Ishikawa (cell line): ENCODE measurements around the gene MGA.

Experiments used
- CEBPB ChIP-seq: IDR thresholded peaks from 2 replicates; pipeline ENCODE4 v1.6.1; 2012
- CREB1 ChIP-seq: IDR thresholded peaks from 2 replicates; pipeline ENCODE4 v1.6.1; 2012; ENCODE audit warnings: low read depth
- EGR1 ChIP-seq: IDR thresholded peaks from 2 replicates; pipeline ENCODE4 v1.6.1; 2012
- EP300 ChIP-seq: IDR thresholded peaks from 2 replicates; pipeline ENCODE4 v1.6.1; 2012; ENCODE audit warnings: borderline replicate concordance
- FOXM1 ChIP-seq: IDR thresholded peaks from 2 replicates; pipeline ENCODE4 v1.6.1; 2012; ENCODE audit warnings: low read depth, borderline replicate concordance
- MAX ChIP-seq: IDR thresholded peaks from 2 replicates; pipeline ENCODE4 v1.6.1; 2012
- NFIC ChIP-seq: IDR thresholded peaks from 2 replicates; pipeline ENCODE4 v1.6.1; 2012
- RAD21 ChIP-seq: IDR thresholded peaks from 2 replicates; pipeline ENCODE4 v1.6.1; 2012; ENCODE audit warnings: low read depth
- REST ChIP-seq: IDR thresholded peaks from 2 replicates; pipeline ENCODE4 v1.6.1; 2012; ENCODE audit warnings: low read depth, mild to moderate bottlenecking
- TAF1 ChIP-seq: IDR thresholded peaks from 2 replicates; pipeline ENCODE4 v1.6.1; 2012; ENCODE audit warnings: low read depth, mild to moderate bottlenecking
- TCF12 ChIP-seq: IDR thresholded peaks from 2 replicates; pipeline ENCODE4 v1.6.1; 2012; ENCODE audit warnings: low read depth
- TEAD4 ChIP-seq: IDR thresholded peaks from 2 replicates; pipeline ENCODE4 v1.6.1; 2012
- USF1 ChIP-seq: IDR thresholded peaks from 2 replicates; pipeline ENCODE4 v1.6.1; 2012
- YY1 ChIP-seq: IDR thresholded peaks from 2 replicates; pipeline ENCODE4 v1.6.1; 2012; ENCODE audit warnings: low read depth
- ZBTB7A ChIP-seq: IDR thresholded peaks from 2 replicates; pipeline ENCODE4 v1.6.1; 2012; ENCODE audit warnings: low read depth

The MGA gene

GRCh38 chr15:41647262-41647661 is 12.9 kb upstream of the MGA start:
- TF ChIP-seq CREB1 (no peak), MAX (no peak), ZBTB7A (no peak), REST (no peak), CEBPB (no peak), EGR1 (no peak), YY1 (no peak), EP300 (no peak), TCF12 (no peak)

- TF ChIP-seq CREB1 (no peak), RAD21 (no peak), CEBPB (no peak), TAF1 (no peak), MAX (no peak), EGR1 (no peak), NFIC (no peak), YY1 (no peak), REST (no peak), FOXM1 (no peak)
Measured at GRCh38 chr15:41648097-41648496, 12.1 kb upstream of the MGA start.

GRCh38 chr15:41648770-41649169 is 11.4 kb upstream of the MGA start:
- TF ChIP-seq RAD21, result no peak
- TF ChIP-seq MAX, result no peak
- no peak for TF ChIP-seq TAF1
- TF ChIP-seq ZBTB7A, result no peak
- no peak for TF ChIP-seq USF1
- no peak for TF ChIP-seq CREB1
- TF ChIP-seq EGR1, result no peak
- TF ChIP-seq CEBPB, result no peak
- no peak for TF ChIP-seq YY1
- no peak for TF ChIP-seq NFIC
- no peak for TF ChIP-seq TCF12
- TF ChIP-seq FOXM1, result no peak
- no peak for TF ChIP-seq REST
- no peak for TF ChIP-seq TEAD4

GRCh38 chr15:41650806-41651205 is 9.4 kb upstream of the MGA start:
- TF ChIP-seq TAF1, result no peak
- TF ChIP-seq RAD21, result no peak
- TF ChIP-seq USF1, result no peak
- no peak for TF ChIP-seq CEBPB
- no peak for TF ChIP-seq TCF12
- no peak for TF ChIP-seq ZBTB7A
- no peak for TF ChIP-seq TEAD4
- no peak for TF ChIP-seq NFIC
- no peak for TF ChIP-seq MAX
- no peak for TF ChIP-seq FOXM1
- no peak for TF ChIP-seq YY1
